K562 (cell line): ENCODE measurements around the gene MAST4. TPM values are rescaled to one million over a fixed set of nuclear protein-coding genes. Genes with fewer than 3 reads are reported as not detected.

Source experiments
- ATAC-seq: fragments of 200-7000 bp; cut with Tn5 transposase; 3 replicates; pipeline ENCODE4 v1.9.1; 2020; ENCODE audit warnings: moderate library complexity
- BruUV-seq: library from RNA; stranded (reverse); fragments of 400-500 nt; replicated peaks from 2 replicates; lab custom pipeline; 2021; lab: Mats Ljungman, UMichigan
- CTCF ChIA-PET: fragments of 300-600 bp; formaldehyde crosslinking; extraction: SDS; loops from one replicate; lab custom pipeline; 2021; ENCODE audit warnings: low intra/inter-chr PET ratio; lab: Yijun Ruan, JAX
- POLR2A ChIA-PET: fragments of 300-600, 350-650 bp; sonication (Branson Sonifier 250); formaldehyde crosslinking; extraction: SDS; loops from one replicate; lab custom pipeline; 2021; ENCODE audit warnings: antibody characterized with exemption, inconsistent platforms; lab: Yijun Ruan, JAX
- DNase-seq, 4 experiments: peaks; one replicate each; pipeline versions ENCODE4 v3.0.0 to v3.0.0-alpha.2; 2011 to 2018; ENCODE audit warnings: low spot score in 3 of 4, mixed read lengths in 3 of 4; ENCODE audit errors: extremely low read depth in 1 of 4
- FAIRE-seq: peaks from 2 replicates; lab custom pipeline; 2011; peaks lifted over from hg19 to GRCh38; lab: Jason Lieb, UNC
- H2AFZ ChIP-seq: 2 replicates; pipeline ENCODE4 v1.6.0; 2011; ENCODE audit warnings: low read depth, low read length, control low read depth, inconsistent platforms
- H3K27ac ChIP-seq: fragments of 200-600 bp; 3 replicates; pipeline ENCODE4 v1.8.0; 2011; ENCODE audit warnings: low read depth, mild to moderate bottlenecking, control low read depth, inconsistent platforms, low read length, moderate library complexity, mixed read lengths; ENCODE audit errors: extremely low read depth
- H3K27me3 ChIP-seq, 2 experiments: fragments of 300-600 bp in 1 of 2; 2 replicates in 1 of 2; 3 replicates in 1 of 2; pipeline versions ENCODE4 v1.6.0 to v1.8.0; 2011; ENCODE audit warnings: inconsistent platforms in 2 of 2, low read length in 2 of 2, mild to moderate bottlenecking in 1 of 2, mixed read lengths in 1 of 2, moderate library complexity in 1 of 2; ENCODE audit not compliant: control insufficient read depth in 2 of 2, insufficient read depth in 2 of 2
- H3K36me3 ChIP-seq: fragments of 300-600 bp; 3 replicates; pipeline ENCODE4 v1.8.0; 2011; ENCODE audit warnings: mild to moderate bottlenecking, low read length, inconsistent platforms; ENCODE audit not compliant: control insufficient read depth, insufficient read depth
- H3K4me1 ChIP-seq, 2 experiments: fragments of 200-600 bp in 1 of 2; replicated peaks in 1 of 2; 2 replicates in 1 of 2; 3 replicates in 1 of 2; pipeline versions ENCODE4 v1.5.1 to v1.8.0; 2011; ENCODE audit warnings: inconsistent platforms in 2 of 2, low read length in 2 of 2, mild to moderate bottlenecking in 1 of 2, mixed read lengths in 1 of 2, moderate library complexity in 1 of 2; ENCODE audit not compliant: control insufficient read depth in 2 of 2, insufficient read depth in 2 of 2
- H3K4me2 ChIP-seq: 2 replicates; pipeline ENCODE4 v1.6.1; 2011; ENCODE audit warnings: low read length, control low read depth, inconsistent platforms, mixed read lengths; ENCODE audit not compliant: insufficient read depth
- H3K4me3 ChIP-seq: fragments of 200-600 bp; sonication (generic), shearing (Covaris generic); 2 replicates; pipeline ENCODE4 v1.5.1; 2016; ENCODE audit warnings: control low read depth, inconsistent platforms
- H3K79me2 ChIP-seq: fragments of 200-600 bp; 3 replicates; pipeline ENCODE4 v1.8.0; 2011; ENCODE audit warnings: low read length, inconsistent platforms; ENCODE audit not compliant: control insufficient read depth, insufficient read depth
- H3K9ac ChIP-seq, 2 experiments: 2 replicates each; pipeline versions ENCODE4 v1.6.0 to v1.6.1; 2011; ENCODE audit warnings: low read depth in 2 of 2, low read length in 2 of 2, control low read depth in 1 of 2, inconsistent platforms in 1 of 2, mild to moderate bottlenecking in 1 of 2, mixed read lengths in 1 of 2; ENCODE audit not compliant: insufficient read depth in 1 of 2
- H3K9me1 ChIP-seq: one replicate; pipeline ENCODE4 v1.6.0; 2011; ENCODE audit warnings: inconsistent platforms, mild to moderate bottlenecking, low read length, moderate library complexity; ENCODE audit not compliant: control insufficient read depth, insufficient read depth
- H3K9me3 ChIP-seq: replicated peaks from 2 replicates; pipeline ENCODE4 v1.5.1; 2011; ENCODE audit warnings: low read depth, low read length, inconsistent platforms; ENCODE audit not compliant: control insufficient read depth, insufficient read depth
- H4K20me1 ChIP-seq: replicated peaks from 2 replicates; pipeline ENCODE4 v1.6.1; 2011; ENCODE audit warnings: low read length, inconsistent platforms, mixed read lengths; ENCODE audit not compliant: control insufficient read depth, insufficient read depth
- BACH1 ChIP-seq: fragments of 200-800 bp; sonication (Bioruptor generic); IDR thresholded peaks from 2 replicates; pipeline ENCODE4 v1.6.1; 2016; ENCODE audit warnings: missing genetic modification characterization, missing compliant biosample characterization
- CBFA2T3 ChIP-seq: fragments of 450-650 bp; IDR thresholded peaks from 2 replicates; pipeline ENCODE4 v1.6.1; 2017
- EGR1 ChIP-seq: fragments of 450-650 bp; conservative IDR thresholded peaks from 2 replicates; pipeline ENCODE4 v1.6.1; 2017; ENCODE audit warnings: mild to moderate bottlenecking
- FUS ChIP-seq: fragments of 200-400 bp; formaldehyde crosslinking; optimal IDR thresholded peaks from 2 replicates; pipeline ENCODE3; 2017; ENCODE audit warnings: low read depth, low read length
- HEY1 ChIP-seq: fragments of 250-450 bp; sonication (Bioruptor Pico); IDR thresholded peaks from 2 replicates; pipeline ENCODE4 v1.5.0; 2020; ENCODE audit warnings: mild to moderate bottlenecking, moderate library complexity, borderline replicate concordance
- MAZ ChIP-seq, 2 experiments: fragments of 450-650 bp in 1 of 2; sonication (generic) in 1 of 2; formaldehyde crosslinking; IDR thresholded peaks in 1 of 2; conservative IDR thresholded peaks in 1 of 2; 2 replicates each; pipeline versions ENCODE4 v1.4.0 to v1.5.0; 2020; ENCODE audit warnings: mild to moderate bottlenecking in 1 of 2, missing genetic modification reagents in 1 of 2
- ZEB2 ChIP-seq: fragments of 450-650 bp; IDR thresholded peaks from 2 replicates; pipeline ENCODE4 v1.6.1; 2016
- ZNF143 ChIP-seq: sonication (generic); formaldehyde crosslinking; IDR thresholded peaks from 2 replicates; pipeline ENCODE4 v1.9.0; 2022; ENCODE audit warnings: mild to moderate bottlenecking, missing genetic modification reagents
- ZNF407 ChIP-seq: fragments of 450-650 bp; IDR thresholded peaks from 2 replicates; pipeline ENCODE4 v1.6.1; 2016; ENCODE audit warnings: low read depth
- WGBS: fragments of 100-300 bp; shearing (Covaris generic); methylation state at CpG from one replicate; pipeline ENCODE4 v1.1.6; 2016; ENCODE audit warnings: low coverage, mixed read lengths; ENCODE audit not compliant: insufficient coverage; ENCODE audit errors: missing lambda C conversion rate; 5-methylcytosine and 5-hydroxymethylcytosine counted together
- in situ Hi-C: fragments of 300-500 bp; cut with MboI; formaldehyde crosslinking; loops from 4 replicates; pipeline ENCODE4 v1.15.0; 2018; ENCODE audit warnings: inconsistent platforms, mixed read lengths
- intact Hi-C: fragments of 100-400 bp; cut with micrococcal nuclease; formaldehyde crosslinking; loops from 2 replicates; pipeline ENCODE4 v1.14.2; 2022
- polyA plus RNA-seq, 8 experiments: library from polyadenylated mRNA; depleted of rRNA in 4 of 8; stranded (reverse) in 5 of 8; unstranded in 3 of 8; fragments of >200 nt; fragmentation: Nextera tagmentation in 2 of 8; fragmentation: Illumina TruSeq in 1 of 8; extraction: Ambion mirVana in 2 of 8; extraction: Trizol in 1 of 8; gene quantifications; 2 replicates each; pipeline versions ENCODE4 v1.2.1 to v1.2.3, GENCODE V29; 2011 to 2014; ENCODE audit warnings: inconsistent platforms in 1 of 8, missing spikeins in 1 of 8
- total RNA-seq, 7 experiments: library from RNA; depleted of rRNA in 6 of 7; stranded (reverse); fragments of >200 nt in 6 of 7; fragmentation: Illumina TruSeq in 2 of 7; extraction: Trizol in 2 of 7; gene quantifications; 2 replicates each; pipeline versions ENCODE4 v1.2.1 to v1.2.3, GENCODE V29; 2011 to 2021; ENCODE audit warnings: low replicate concordance in 1 of 7

The MAST4 gene
- total and polyA plus RNA-seq, 9 of the 15 experiments (the other 6 are each of a cell fraction or from before 2014, with no cell fraction given), result 0.88 to 10.1 (median 5.2) TPM

GRCh38 chr5:67182301-67182790, 586.2 kb downstream of the MAST4 start:
- H3K27me3 ChIP-seq, result peaks cover 7 to 16% of the 10 kb centered on the region in 2 experiments; a peak in 4 of 5 replicates
- BruUV-seq, result no TSS peak
- DNase-seq (peak; percentile 14 to 36 (median 20)), ATAC-seq (peak; percentile 68), FAIRE-seq (no peak)
- no peaks in the 10 kb centered on the region for H4K20me1 ChIP-seq
- H3K9me1 ChIP-seq, result no peaks in the 10 kb centered on the region
- H3K4me2 ChIP-seq, result no peak overlapping the region
- POLR2A ChIA-PET, result no interaction called here
- no peak overlapping the region for H3K4me3 ChIP-seq
- TF ChIP-seq EGR1 (peak; percentile 41; the same call in 1 of the 2 replicates), FUS (no peak)
- H3K9me3 ChIP-seq, result no peaks in the 10 kb centered on the region
- CTCF ChIA-PET, result no interaction called here
- H3K36me3 ChIP-seq, result no peaks in the 10 kb centered on the region
- no peak overlapping the region for H3K27ac ChIP-seq
- H2AFZ ChIP-seq, result no peak overlapping the region
- in situ Hi-C loops (no loop called here), intact Hi-C loops (no loop called here)
- WGBS, result 0% methylated on average over 4 of the region's 6 CpGs
- no peaks in the 10 kb centered on the region for H3K4me1 ChIP-seq
- H3K79me2 ChIP-seq, result no peaks in the 10 kb centered on the region
- peak overlapping the region in 1 of 2 experiments; percentile 35; a peak in 2 of 4 replicates for H3K9ac ChIP-seq

- ChIA-PET CTCF (no interaction called here), POLR2A (no interaction called here)
- Histone ChIP-seq H3K27ac (no peak overlapping the region), H4K20me1 (no peaks in the 10 kb centered on the region; the same call in 1 of the 2 replicates), H3K4me2 (no peak overlapping the region), H3K4me3 (no peak overlapping the region), H3K4me1 (no peaks in the 10 kb centered on the region), H3K9me3 (no peaks in the 10 kb centered on the region), H2AFZ (no peak overlapping the region), H3K9me1 (no peaks in the 10 kb centered on the region), H3K9ac (no peak overlapping the region), H3K36me3 (no peaks in the 10 kb centered on the region), H3K27me3 (peaks cover 12 to 16% of the 10 kb centered on the region in 2 experiments; a peak in 4 of 5 replicates), H3K79me2 (no peaks in the 10 kb centered on the region)
- ATAC-seq, result no peak
- intact Hi-C loops, result no loop called here
- FAIRE-seq, result no peak
- BruUV-seq, result no TSS peak
- in situ Hi-C loops, result no loop called here
- WGBS, result 0% methylated on average over 3 of the region's 3 CpGs
- DNase-seq, result no peak
- TF ChIP-seq ZNF143 (CRISPR knock-in tag), result no peak
- TF ChIP-seq ZNF407, result no peak
- no peak for TF ChIP-seq MAZ (CRISPR knock-in tag; conservative IDR thresholded peaks at IDR 0.05 in 1 of 2, IDR thresholded peaks at IDR 0.05 in 1 of 2)
- no peak for TF ChIP-seq HEY1 (CRISPR knock-in tag)
- no peak for TF ChIP-seq CBFA2T3
- TF ChIP-seq BACH1 (tag), result no peak
- no peak for TF ChIP-seq ZEB2
These were observed 587.7 kb downstream of the MAST4 start for GRCh38 chr5:67183859-67184258.
